Measurements from ENCODE around the gene MMP21.

The MMP21 gene, protein sequence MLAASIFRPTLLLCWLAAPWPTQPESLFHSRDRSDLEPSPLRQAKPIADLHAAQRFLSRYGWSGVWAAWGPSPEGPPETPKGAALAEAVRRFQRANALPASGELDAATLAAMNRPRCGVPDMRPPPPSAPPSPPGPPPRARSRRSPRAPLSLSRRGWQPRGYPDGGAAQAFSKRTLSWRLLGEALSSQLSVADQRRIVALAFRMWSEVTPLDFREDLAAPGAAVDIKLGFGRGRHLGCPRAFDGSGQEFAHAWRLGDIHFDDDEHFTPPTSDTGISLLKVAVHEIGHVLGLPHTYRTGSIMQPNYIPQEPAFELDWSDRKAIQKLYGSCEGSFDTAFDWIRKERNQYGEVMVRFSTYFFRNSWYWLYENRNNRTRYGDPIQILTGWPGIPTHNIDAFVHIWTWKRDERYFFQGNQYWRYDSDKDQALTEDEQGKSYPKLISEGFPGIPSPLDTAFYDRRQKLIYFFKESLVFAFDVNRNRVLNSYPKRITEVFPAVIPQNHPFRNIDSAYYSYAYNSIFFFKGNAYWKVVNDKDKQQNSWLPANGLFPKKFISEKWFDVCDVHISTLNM

DNA sequence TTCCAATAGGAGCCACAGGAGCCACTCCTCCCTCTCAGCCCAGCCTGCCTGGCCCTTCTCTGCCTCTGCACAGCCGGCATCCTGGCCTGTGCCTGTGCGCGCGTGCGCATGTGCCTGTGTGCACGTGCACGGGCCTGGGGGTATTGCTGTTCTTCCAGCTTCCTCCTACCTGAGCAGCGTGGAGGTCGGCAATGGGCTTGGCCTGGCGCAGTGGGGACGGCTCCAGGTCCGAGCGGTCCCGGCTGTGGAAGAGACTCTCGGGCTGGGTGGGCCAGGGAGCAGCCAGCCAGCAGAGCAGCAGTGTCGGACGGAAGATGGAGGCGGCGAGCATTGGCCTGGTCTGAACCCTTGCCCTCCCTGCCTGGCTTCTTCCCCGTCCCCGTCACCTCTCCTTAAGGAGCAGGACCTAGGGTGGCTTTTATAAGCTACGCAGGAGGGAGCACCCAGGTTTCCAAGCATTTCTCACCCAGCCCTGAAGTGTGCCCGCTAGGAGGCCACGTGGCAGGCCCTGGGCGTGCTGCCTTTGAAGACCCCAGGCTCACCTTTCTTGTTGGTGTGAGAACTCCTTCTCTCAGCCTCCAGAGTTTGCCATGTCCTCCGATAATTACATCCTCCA, at the start of gene MMP21:
Gene MMP21 (minus strand): TSS at position 331 of the 616 bp plus-strand sequence. CDS start 0 bp downstream, at position 331.
- no peak for TF ChIP-seq CREB1 (IDR thresholded peaks at IDR 0.05; ENCODE audit: low read depth)
- TF ChIP-seq TEAD4 (IDR thresholded peaks at IDR 0.05), result no peak
- no peak for TF ChIP-seq RAD21 (IDR thresholded peaks at IDR 0.05; ENCODE audit: low read depth)

DNA sequence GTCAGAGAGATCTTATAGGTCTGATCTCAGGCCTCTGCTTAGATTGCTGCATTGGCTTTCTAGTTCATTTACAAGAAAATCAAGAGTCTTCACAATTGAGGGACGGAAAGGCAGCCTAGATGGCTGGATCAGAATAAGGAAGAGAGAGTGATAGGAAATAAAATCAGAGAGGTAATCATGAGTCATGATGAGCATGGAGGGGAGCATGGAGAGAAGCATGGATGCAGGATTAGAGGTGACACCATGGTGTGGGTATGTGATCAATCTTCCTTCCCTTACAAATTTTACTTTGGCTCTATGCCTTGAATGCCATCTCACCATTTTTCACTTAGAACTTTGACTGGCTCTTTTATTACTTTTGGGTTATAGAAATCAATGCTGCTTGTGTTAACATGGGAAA, 49.1 kb upstream of the MMP21 start:
- TF ChIP-seq, protein P1, sequence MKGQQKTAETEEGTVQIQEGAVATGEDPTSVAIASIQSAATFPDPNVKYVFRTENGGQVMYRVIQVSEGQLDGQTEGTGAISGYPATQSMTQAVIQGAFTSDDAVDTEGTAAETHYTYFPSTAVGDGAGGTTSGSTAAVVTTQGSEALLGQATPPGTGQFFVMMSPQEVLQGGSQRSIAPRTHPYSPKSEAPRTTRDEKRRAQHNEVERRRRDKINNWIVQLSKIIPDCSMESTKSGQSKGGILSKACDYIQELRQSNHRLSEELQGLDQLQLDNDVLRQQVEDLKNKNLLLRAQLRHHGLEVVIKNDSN (IDR thresholded peaks at IDR 0.05), result no peak

DNA sequence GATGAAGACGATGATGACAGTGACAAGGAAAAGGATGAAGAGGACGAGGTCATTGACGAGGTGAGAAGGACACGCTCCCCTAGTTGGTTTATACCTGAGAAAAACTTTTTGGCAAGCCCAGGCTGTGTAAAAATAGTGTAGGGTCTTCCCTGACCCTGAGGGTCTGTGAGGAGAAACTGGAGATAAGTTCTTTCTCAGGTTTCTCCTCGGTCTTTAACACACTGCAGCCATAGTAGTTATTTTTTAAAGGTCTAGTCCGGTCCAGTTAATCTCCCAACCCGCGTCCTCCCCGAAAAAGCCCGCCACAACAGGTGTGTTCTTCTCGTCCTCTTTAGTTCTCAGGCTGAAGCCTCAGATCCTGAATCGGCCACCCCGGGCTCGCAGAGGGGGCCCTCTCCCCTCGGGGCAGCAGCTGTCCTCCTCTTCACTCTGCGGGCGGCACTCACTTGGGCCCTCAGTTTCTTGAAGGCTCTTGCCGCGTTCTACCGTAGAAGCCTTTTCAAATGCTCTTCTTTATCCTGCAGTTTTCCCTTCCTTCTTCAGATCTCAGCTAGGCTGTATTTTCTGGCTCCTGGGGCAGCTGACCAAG, 48.1 kb upstream of the MMP21 start:
- TF ChIP-seq, protein P2, sequence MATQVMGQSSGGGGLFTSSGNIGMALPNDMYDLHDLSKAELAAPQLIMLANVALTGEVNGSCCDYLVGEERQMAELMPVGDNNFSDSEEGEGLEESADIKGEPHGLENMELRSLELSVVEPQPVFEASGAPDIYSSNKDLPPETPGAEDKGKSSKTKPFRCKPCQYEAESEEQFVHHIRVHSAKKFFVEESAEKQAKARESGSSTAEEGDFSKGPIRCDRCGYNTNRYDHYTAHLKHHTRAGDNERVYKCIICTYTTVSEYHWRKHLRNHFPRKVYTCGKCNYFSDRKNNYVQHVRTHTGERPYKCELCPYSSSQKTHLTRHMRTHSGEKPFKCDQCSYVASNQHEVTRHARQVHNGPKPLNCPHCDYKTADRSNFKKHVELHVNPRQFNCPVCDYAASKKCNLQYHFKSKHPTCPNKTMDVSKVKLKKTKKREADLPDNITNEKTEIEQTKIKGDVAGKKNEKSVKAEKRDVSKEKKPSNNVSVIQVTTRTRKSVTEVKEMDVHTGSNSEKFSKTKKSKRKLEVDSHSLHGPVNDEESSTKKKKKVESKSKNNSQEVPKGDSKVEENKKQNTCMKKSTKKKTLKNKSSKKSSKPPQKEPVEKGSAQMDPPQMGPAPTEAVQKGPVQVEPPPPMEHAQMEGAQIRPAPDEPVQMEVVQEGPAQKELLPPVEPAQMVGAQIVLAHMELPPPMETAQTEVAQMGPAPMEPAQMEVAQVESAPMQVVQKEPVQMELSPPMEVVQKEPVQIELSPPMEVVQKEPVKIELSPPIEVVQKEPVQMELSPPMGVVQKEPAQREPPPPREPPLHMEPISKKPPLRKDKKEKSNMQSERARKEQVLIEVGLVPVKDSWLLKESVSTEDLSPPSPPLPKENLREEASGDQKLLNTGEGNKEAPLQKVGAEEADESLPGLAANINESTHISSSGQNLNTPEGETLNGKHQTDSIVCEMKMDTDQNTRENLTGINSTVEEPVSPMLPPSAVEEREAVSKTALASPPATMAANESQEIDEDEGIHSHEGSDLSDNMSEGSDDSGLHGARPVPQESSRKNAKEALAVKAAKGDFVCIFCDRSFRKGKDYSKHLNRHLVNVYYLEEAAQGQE (IDR thresholded peaks at IDR 0.05; ENCODE audit: low read depth), result 0 out of 2 replicates have a peak, but pooled peaks have one; percentile 3
- TF ChIP-seq TEAD4 (IDR thresholded peaks at IDR 0.05), result no peak

DNA sequence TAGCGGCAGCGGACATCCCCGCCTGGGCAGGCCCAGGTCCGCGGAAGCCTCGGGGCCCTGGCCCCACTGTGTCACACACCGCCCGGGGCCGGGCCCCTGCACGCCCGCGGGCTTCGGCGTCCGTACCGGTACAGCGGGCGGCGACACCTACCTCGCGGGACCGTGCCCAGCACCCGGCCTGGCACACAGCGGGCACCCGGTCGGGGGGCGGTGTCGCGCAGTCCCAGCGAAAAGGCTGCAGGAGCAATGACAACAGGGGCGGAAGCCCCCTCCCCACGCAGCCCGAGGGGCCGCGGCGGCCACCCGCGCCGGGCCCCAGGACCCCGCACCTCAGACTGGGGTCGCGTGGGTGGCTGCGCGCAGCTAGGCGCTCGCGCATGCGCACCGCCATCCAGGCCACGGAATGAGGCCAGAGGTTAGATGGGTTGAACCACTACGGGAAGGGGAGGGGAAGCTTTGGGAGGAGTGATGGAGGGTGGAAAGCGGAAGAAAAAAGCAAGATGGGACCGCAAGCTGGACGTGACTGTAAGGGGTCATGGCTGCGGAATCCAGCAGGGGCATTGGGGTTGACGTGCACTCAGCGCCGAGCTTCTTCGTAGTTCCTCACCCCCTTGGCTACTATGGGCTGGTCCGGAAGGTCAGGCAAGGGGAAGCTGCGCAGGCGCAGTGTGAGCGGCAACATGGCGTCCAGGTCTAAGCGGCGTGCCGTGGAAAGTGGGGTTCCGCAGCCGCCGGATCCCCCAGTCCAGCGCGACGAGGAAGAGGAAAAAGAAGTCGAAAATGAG, 47.4 kb upstream of the MMP21 start, which contains the start of the genes BCCIP and UROS:
Gene BCCIP (plus strand): TSS at position 669 of the 785 bp plus-strand sequence. CDS start 12 bp downstream, at position 681.
Gene UROS (minus strand): TSS at position 381 of the 785 bp plus-strand sequence. CDS start 6,759 bp downstream, outside the sequence.
- TF ChIP-seq ZBTB7A (IDR thresholded peaks at IDR 0.05; ENCODE audit: low read depth), result peak; percentile 98
- TF ChIP-seq CREB1 (IDR thresholded peaks at IDR 0.05; ENCODE audit: low read depth), result no peak
- TF ChIP-seq, protein P1 (IDR thresholded peaks at IDR 0.05), result peak; percentile 2
- TF ChIP-seq EGR1 (IDR thresholded peaks at IDR 0.05), result no peak
- TF ChIP-seq FOXM1 (IDR thresholded peaks at IDR 0.05; ENCODE audit: borderline replicate concordance, low read depth), result no peak
- TF ChIP-seq, protein P2 (IDR thresholded peaks at IDR 0.05; ENCODE audit: low read depth), result no peak
- TF ChIP-seq, protein P3, sequence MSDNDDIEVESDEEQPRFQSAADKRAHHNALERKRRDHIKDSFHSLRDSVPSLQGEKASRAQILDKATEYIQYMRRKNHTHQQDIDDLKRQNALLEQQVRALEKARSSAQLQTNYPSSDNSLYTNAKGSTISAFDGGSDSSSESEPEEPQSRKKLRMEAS (IDR thresholded peaks at IDR 0.05), result peak; percentile 80
- peak; percentile 36; the same call in 1 of the 2 replicates for TF ChIP-seq TEAD4 (IDR thresholded peaks at IDR 0.05)
- peak; percentile 72; the same call in 1 of the 2 replicates for TF ChIP-seq EP300 (IDR thresholded peaks at IDR 0.05; ENCODE audit: borderline replicate concordance)
- peak; percentile 96 for TF ChIP-seq TAF1 (IDR thresholded peaks at IDR 0.05; ENCODE audit: low read depth)
- no peak; the same call in 1 of the 2 replicates for TF ChIP-seq TCF12 (IDR thresholded peaks at IDR 0.05; ENCODE audit: low read depth)
- TF ChIP-seq RAD21 (IDR thresholded peaks at IDR 0.05; ENCODE audit: low read depth), result no peak
- no peak for TF ChIP-seq NFIC (IDR thresholded peaks at IDR 0.05)
- TF ChIP-seq CEBPB (IDR thresholded peaks at IDR 0.05), result no peak
- TF ChIP-seq YY1 (IDR thresholded peaks at IDR 0.05; ENCODE audit: low read depth), result peak; percentile 98

DNA sequence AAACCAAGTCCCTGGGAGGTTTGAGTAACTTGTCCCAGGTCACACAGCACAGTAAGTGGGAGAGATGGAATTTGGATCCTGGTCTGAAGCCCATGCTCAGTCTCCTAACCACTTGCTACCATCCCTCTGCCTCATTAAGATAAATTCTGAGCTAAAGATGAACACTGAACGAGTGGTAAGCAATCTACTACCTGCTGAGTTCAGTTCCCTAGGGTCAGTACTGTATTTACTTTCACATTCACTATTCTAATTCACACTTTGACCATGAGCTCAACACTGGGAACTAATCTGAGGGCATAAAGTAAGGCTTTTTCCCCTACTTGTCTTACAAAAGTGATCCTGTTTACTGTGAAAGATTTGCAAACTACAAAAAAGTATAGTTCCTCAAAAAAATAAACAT, 45.1 kb upstream of the MMP21 start:
- TF ChIP-seq, protein P1 (IDR thresholded peaks at IDR 0.05), result no peak
- no peak for TF ChIP-seq ZBTB7A (IDR thresholded peaks at IDR 0.05; ENCODE audit: low read depth)
- TF ChIP-seq, protein P2 (IDR thresholded peaks at IDR 0.05; ENCODE audit: low read depth), result no peak
